Gastrocnemius medialis (tissue), 4 donors: Measurements from ENCODE around the gene TRA2B. TPM values are rescaled to one million over a fixed set of nuclear protein-coding genes. Genes with fewer than 3 reads are reported as not detected.

Source experiments
- ATAC-seq, 2 donors: fragments of 150-250 bp; one replicate each; pipeline ENCODE4 v1.9.1; 2016
- DNase-seq, 2 donors: peaks; one replicate each; pipeline ENCODE4 v3.0.0-alpha.2; 2019
- H3K27ac ChIP-seq, 4 donors: fragments of 200-600 bp; sonication (generic); 1 replicate in 1 of 4; 2 replicates in 3 of 4; pipeline ENCODE4 v1.5.1; 2016 to 2018; ENCODE audit warnings: mild to moderate bottlenecking in 2 of 4, moderate library complexity in 1 of 4
- H3K27me3 ChIP-seq, 3 donors: fragments of 200-600 bp; sonication (generic) in 2 of 3; 1 replicate in 1 of 3; 2 replicates in 2 of 3; pipeline versions ENCODE4 v1.5.1 to v1.6.0; 2016 to 2019; ENCODE audit warnings: mild to moderate bottlenecking in 1 of 3, moderate library complexity in 1 of 3
- H3K36me3 ChIP-seq, 2 donors: fragments of 200-600 bp; sonication (generic) in 1 of 2; one replicate each; pipeline ENCODE4 v1.5.1; 2017 to 2018
- H3K4me1 ChIP-seq, 2 donors: fragments of 200-600 bp; sonication (generic) in 1 of 2; one replicate each; pipeline ENCODE4 v1.5.1; 2016 to 2017; ENCODE audit warnings: mild to moderate bottlenecking in 2 of 2
- H3K4me3 ChIP-seq, 4 donors: fragments of 200-600 bp; sonication (generic) in 3 of 4; 1 replicate in 1 of 4; 2 replicates in 3 of 4; pipeline ENCODE4 v1.5.1; 2016 to 2019; ENCODE audit warnings: mild to moderate bottlenecking in 2 of 4
- H3K9me3 ChIP-seq, 3 donors: fragments of 200-600 bp; sonication (generic) in 2 of 3; 1 replicate in 1 of 3; 2 replicates in 2 of 3; pipeline ENCODE4 v1.5.1; 2016 to 2019
- CTCF ChIP-seq, 5 experiments: fragments of 450-650 bp in 3 of 5; fragments of 200-600 bp in 2 of 5; sonication (generic) in 2 of 5; IDR thresholded peaks in 4 of 5; conservative IDR thresholded peaks in 1 of 5; 1 replicate in 4 of 5; 2 replicates in 1 of 5; pipeline ENCODE4 v1.5.1; 2016 to 2019; ENCODE audit warnings: antibody characterized with exemption in 5 of 5, mild to moderate bottlenecking in 3 of 5, moderate library complexity in 3 of 5
- POLR2A ChIP-seq, 2 donors: fragments of 450-650 bp; IDR thresholded peaks; one replicate each; pipeline ENCODE4 v1.6.1; 2017; ENCODE audit warnings: antibody characterized with exemption in 2 of 2, mild to moderate bottlenecking in 2 of 2, moderate library complexity in 2 of 2
- in situ Hi-C, 4 donors: fragments of 200-750 bp; cut with MboI; loops; one replicate each; pipeline versions ENCODE4 v1.15.0 to v1.8.0; 2017; ENCODE audit warnings: low sequenced_read_pairs in 4 of 4
- intact Hi-C: fragments of 100-400 bp; cut with DNase I; formaldehyde crosslinking; loops from one replicate; pipeline ENCODE4 v1.15.1; 2023; ENCODE audit warnings: low total_unique reads
- total RNA-seq, 4 donors: library from RNA; depleted of rRNA; stranded (reverse); fragments of >200 nt; gene quantifications; one replicate each; pipeline versions ENCODE4 v1.1.0 to v1.2.3, GENCODE V29; 2016

Gene TRA2B
- total RNA-seq, 4 donors from 2014 or later, result 57.5 to 234 (median 65.1) TPM

GRCh38 chr3:185866555-185866954, 71.3 kb downstream of the TRA2B start:
- TF ChIP-seq CTCF (IDR thresholded peaks at IDR 0.05 in 4 of 5, conservative IDR thresholded peaks at IDR 0.05 in 1 of 5) (no peak), POLR2A (IDR thresholded peaks at IDR 0.05) (no peak)
- Histone ChIP-seq H3K9me3 (no peaks in the 10 kb centered on the region), H3K27ac (no peak overlapping the region), H3K36me3 (no peaks in the 10 kb centered on the region), H3K4me3 (no peak overlapping the region), H3K4me1 (no peaks in the 10 kb centered on the region), H3K27me3 (no peaks in the 10 kb centered on the region)
- in situ Hi-C loops (no loop called here), intact Hi-C loops (no loop called here)
- DNase-seq (no peak), ATAC-seq (no peak)

Other genes with a start within 250 kb of the TRA2B start
- 1 to 10 TPM in 3 of 4 donors, under 1 TPM in 1; 0.97 to 6.3 (median 1.7) TPM for gene IGF2BP2, start 113.0 kb downstream of the TRA2B start, total RNA-seq
- 10 to 100 TPM; 19.0 to 31.6 (median 21.3) TPM for gene ETV5, start 171.1 kb upstream of the TRA2B start, total RNA-seq